Measurements from ENCODE around the gene NQO2.

Gene NQO2

GRCh38 chr6:2977290-2977689 lies 22.4 kb upstream of the NQO2 start:
- CTCF ChIA-PET = interaction anchor here (0.6 to 5.3 kb wide), 6 partner anchors 9 to 131 kb away, joined by 3 to 22 read pairs (median 8); no protein-coding TSS in a partner anchor

GRCh38 chr6:2977799-2978590 lies 21.7 kb upstream of the NQO2 start:
- H3K4me1 ChIP-seq (ENCODE audit: control insufficient read depth, insufficient read depth, low read length) = no peaks in the 10 kb centered on the region
- no peak overlapping the region for H3K27ac ChIP-seq (ENCODE audit: extremely low read depth, low read depth, low read length)
- POLR2A ChIA-PET = interaction anchor here (2.0 kb wide), 1 partner anchor 11 kb away, joined by 7 read pairs; no protein-coding TSS in a partner anchor

More at GRCh38 chr6:2977290-2977689, 22.4 kb upstream of the NQO2 start:
- Histone ChIP-seq H3K36me3 (ENCODE audit: control insufficient read depth in 2 of 2, insufficient read depth in 1 of 2, low read length in 2 of 2) (no peaks in the 10 kb centered on the region), H3K4me1 (ENCODE audit: control insufficient read depth, insufficient read depth, low read length) (no peaks in the 10 kb centered on the region), H3K9me3 (ENCODE audit: control insufficient read depth, insufficient read depth, low read depth, low read length) (no peaks in the 10 kb centered on the region), H3K4me3 (ENCODE audit: low read depth, low read length) (no peak overlapping the region), H3K27ac (ENCODE audit: extremely low read depth, low read depth, low read length) (no peak overlapping the region)
- TF ChIP-seq ZNF580 (tag by site-specific recombination; IDR thresholded peaks at IDR 0.05) (no peak), GLIS2 (tag by site-specific recombination; IDR thresholded peaks at IDR 0.05) (no peak)
- POLR2A ChIA-PET = interaction anchor here (2.0 to 3.2 kb wide), 2 partner anchors 12 kb away, joined by 7 to 11 read pairs; no protein-coding TSS in a partner anchor

GRCh38 chr6:2978923-2979322 lies 20.8 kb upstream of the NQO2 start:
- ChIA-PET POLR2A (interaction anchor here (2.0 kb wide), 1 partner anchor 10 kb away, joined by 7 read pairs; no protein-coding TSS in a partner anchor), CTCF (interaction anchor here (0.6 to 3.7 kb wide), 4 partner anchors 10 to 212 kb away, joined by 3 to 22 read pairs (median 8); no protein-coding TSS in a partner anchor)
- TF ChIP-seq ZNF362 (tag by site-specific recombination; IDR thresholded peaks at IDR 0.05) (peak; percentile 70; the same call in 1 of the 2 replicates), ZNF169 (tag by site-specific recombination; IDR thresholded peaks at IDR 0.05) (no peak)
- Histone ChIP-seq H3K27ac (ENCODE audit: extremely low read depth, low read depth, low read length) (no peak overlapping the region), H3K4me3 (ENCODE audit: low read depth, low read length) (no peak overlapping the region), H3K36me3 (ENCODE audit: control insufficient read depth in 2 of 2, insufficient read depth in 1 of 2, low read length in 2 of 2) (no peaks in the 10 kb centered on the region), H3K4me1 (ENCODE audit: control insufficient read depth, insufficient read depth, low read length) (no peaks in the 10 kb centered on the region), H3K9me3 (ENCODE audit: control insufficient read depth, insufficient read depth, low read depth, low read length) (no peaks in the 10 kb centered on the region)

More at GRCh38 chr6:2977799-2978590, 21.7 kb upstream of the NQO2 start:
- CTCF ChIA-PET = interaction anchor here (0.6 to 5.3 kb wide), 8 partner anchors 8 to 132 kb away, joined by 3 to 22 read pairs (median 6); no protein-coding TSS in a partner anchor
- H3K9me3 ChIP-seq (ENCODE audit: control insufficient read depth, insufficient read depth, low read depth, low read length) = no peaks in the 10 kb centered on the region
- no peak overlapping the region for H3K4me3 ChIP-seq (ENCODE audit: low read depth, low read length)
- 0 out of 2 replicates have a peak, but pooled peaks have one; percentile 7 for TF ChIP-seq PRDM1 (tag by site-specific recombination; IDR thresholded peaks at IDR 0.05)
- no peak for TF ChIP-seq ZNF19 (tag by site-specific recombination; IDR thresholded peaks at IDR 0.05; ENCODE audit: low read depth)
- H3K36me3 ChIP-seq (ENCODE audit: control insufficient read depth in 2 of 2, insufficient read depth in 1 of 2, low read length in 2 of 2) = no peaks in the 10 kb centered on the region

GRCh38 chr6:2979819-2980464 lies 19.8 kb upstream of the NQO2 start:
- CTCF ChIA-PET = interaction anchor here (0.7 to 2.3 kb wide), 6 partner anchors 8 to 213 kb away, joined by 3 to 8 read pairs (median 5); partner anchors contain the start of gene SERPINB6
- TF ChIP-seq WT1 (tag by site-specific recombination; IDR thresholded peaks at IDR 0.05) (peak; percentile 90), ZFP3 (tag by site-specific recombination; IDR thresholded peaks at IDR 0.05; ENCODE audit: low read depth) (no peak), ZSCAN18 (tag by site-specific recombination; IDR thresholded peaks at IDR 0.05) (no peak)
- Histone ChIP-seq H3K4me1 (ENCODE audit: control insufficient read depth, insufficient read depth, low read length) (peaks cover 1% of the 10 kb centered on the region), H3K4me3 (ENCODE audit: low read depth, low read length) (no peak overlapping the region), H3K36me3 (ENCODE audit: control insufficient read depth in 2 of 2, insufficient read depth in 1 of 2, low read length in 2 of 2) (no peaks in the 10 kb centered on the region), H3K9me3 (ENCODE audit: control insufficient read depth, insufficient read depth, low read depth, low read length) (no peaks in the 10 kb centered on the region), H3K27ac (ENCODE audit: extremely low read depth, low read depth, low read length) (no peak overlapping the region)
- POLR2A ChIA-PET = interaction anchor here (1.8 to 2.0 kb wide), 2 partner anchors 8 to 9 kb away, joined by 8 read pairs; partner anchors contain the start of gene SERPINB6
